Measurements from ENCODE around the gene RAI1.

The RAI1 gene

GRCh38 chr17:17810084-17810894 lies 129.0 kb downstream of the RAI1 start:
- TF ChIP-seq REST (IDR thresholded peaks at IDR 0.05; ENCODE audit: insufficient read depth in 1 of 2, low read depth in 2 of 2, low read length in 2 of 2) (peak in 1 of 2 experiments; percentile 18; a peak in 1 of 4 replicates), POLR2AphosphoS5 (IDR thresholded peaks at IDR 0.05; ENCODE audit: low read depth, low read length) (peak; percentile 56), SIN3A (IDR thresholded peaks at IDR 0.05; ENCODE audit: borderline replicate concordance, insufficient read depth, low read length) (no peak)

DNA sequence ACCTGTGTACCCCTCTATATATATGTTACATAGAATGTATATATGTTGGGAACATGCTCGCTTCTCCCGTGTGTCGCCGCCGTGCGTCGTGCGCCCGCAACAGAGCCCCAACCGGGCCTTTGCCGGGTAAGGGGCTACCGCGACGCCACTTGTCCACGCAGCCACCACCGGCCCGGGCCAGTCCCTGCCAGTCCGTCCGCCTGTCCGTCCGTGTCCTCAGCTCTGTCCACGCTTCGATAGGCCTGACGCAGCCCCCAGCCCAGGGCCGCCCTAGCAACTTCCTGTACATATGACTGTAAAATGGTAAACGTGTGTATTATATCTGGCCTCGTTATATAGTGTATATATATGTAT lies 129.6 kb downstream of the RAI1 start:
- TF ChIP-seq POLR2AphosphoS5 (IDR thresholded peaks at IDR 0.05; ENCODE audit: low read depth, low read length) (no peak), SIN3A (IDR thresholded peaks at IDR 0.05; ENCODE audit: borderline replicate concordance, insufficient read depth, low read length) (no peak), TAF1 (IDR thresholded peaks at IDR 0.05; ENCODE audit: borderline replicate concordance, insufficient read depth, low read length) (no peak)

GRCh38 chr17:17811381-17812210 lies 130.3 kb downstream of the RAI1 start:
- TF ChIP-seq TAF1 (IDR thresholded peaks at IDR 0.05; ENCODE audit: borderline replicate concordance, insufficient read depth, low read length) (no peak), POLR2AphosphoS5 (IDR thresholded peaks at IDR 0.05; ENCODE audit: low read depth, low read length) (peak; percentile 12; the same call in 1 of the 2 replicates)

GRCh38 chr17:17812211-17813054 lies 131.2 kb downstream of the RAI1 start:
- TF ChIP-seq SIN3A (IDR thresholded peaks at IDR 0.05; ENCODE audit: borderline replicate concordance, insufficient read depth, low read length) (no peak), FOXP2 (optimal IDR thresholded peaks at IDR 0.05; ENCODE audit: borderline replicate concordance, extremely low read depth, extremely low read length, insufficient read depth) (no peak), POLR2AphosphoS5 (IDR thresholded peaks at IDR 0.05; ENCODE audit: low read depth, low read length) (peak; percentile 70)

DNA sequence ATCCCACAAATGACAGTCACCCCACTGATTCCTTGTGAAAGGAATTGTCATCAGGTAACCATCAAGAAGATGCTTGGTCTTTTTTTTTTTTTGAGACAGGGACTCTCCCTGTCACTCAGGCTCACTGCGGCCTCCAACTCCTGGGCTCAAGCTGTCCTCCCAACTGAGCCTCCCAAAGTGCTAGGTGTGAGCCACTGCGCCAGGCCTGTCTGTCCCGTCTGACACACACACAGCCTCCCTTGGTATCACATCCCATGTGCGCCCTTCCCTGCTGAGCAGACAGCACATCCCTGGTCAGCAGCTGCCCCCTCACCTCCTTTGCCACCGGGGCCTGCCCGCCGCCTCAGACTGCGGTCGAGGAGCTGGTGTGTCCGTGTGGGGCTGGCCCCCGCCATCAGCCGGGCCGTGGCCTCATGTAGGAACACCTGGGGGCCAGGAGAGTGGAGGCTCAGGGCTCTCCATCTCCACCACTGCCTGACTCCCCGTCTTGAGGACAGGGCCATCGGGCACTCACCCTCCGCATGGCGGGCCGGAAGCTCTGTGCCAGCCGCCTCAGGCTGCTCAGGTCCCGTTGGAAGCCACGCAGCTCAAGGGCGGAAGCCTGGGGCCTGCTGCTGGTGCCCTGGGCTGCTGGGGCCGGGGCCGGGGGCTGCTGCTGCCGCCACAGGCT lies 131.9 kb downstream of the RAI1 start:
- TF ChIP-seq FOXP2 (optimal IDR thresholded peaks at IDR 0.05; ENCODE audit: borderline replicate concordance, extremely low read depth, extremely low read length, insufficient read depth) (no peak), POLR2AphosphoS5 (IDR thresholded peaks at IDR 0.05; ENCODE audit: low read depth, low read length) (no peak; the same call in 1 of the 2 replicates), SIN3A (IDR thresholded peaks at IDR 0.05; ENCODE audit: borderline replicate concordance, insufficient read depth, low read length) (no peak), REST (IDR thresholded peaks at IDR 0.05; ENCODE audit: insufficient read depth in 1 of 2, low read depth in 2 of 2, low read length in 2 of 2) (no peak), TAF1 (IDR thresholded peaks at IDR 0.05; ENCODE audit: borderline replicate concordance, insufficient read depth, low read length) (no peak)

GRCh38 chr17:17813725-17814095 lies 132.5 kb downstream of the RAI1 start:
- TF ChIP-seq FOXP2 (optimal IDR thresholded peaks at IDR 0.05; ENCODE audit: borderline replicate concordance, extremely low read depth, extremely low read length, insufficient read depth), result no peak
- TF ChIP-seq REST (IDR thresholded peaks at IDR 0.05; ENCODE audit: insufficient read depth in 1 of 2, low read depth in 2 of 2, low read length in 2 of 2), result no peak
- TF ChIP-seq TAF1 (IDR thresholded peaks at IDR 0.05; ENCODE audit: borderline replicate concordance, insufficient read depth, low read length), result no peak
- no peak for TF ChIP-seq POLR2AphosphoS5 (IDR thresholded peaks at IDR 0.05; ENCODE audit: low read depth, low read length)
- TF ChIP-seq SIN3A (IDR thresholded peaks at IDR 0.05; ENCODE audit: borderline replicate concordance, insufficient read depth, low read length), result no peak

All from PFSK-1 (cell line).